Sigmoid colon (tissue), 4 donors: ENCODE results near the gene PSG7.
"Not testable (repeated sequence)": the region's sequence is repeated elsewhere in the genome, so short reads cannot be mapped to it uniquely, and the experiment has no call there.

Experiments used
- EP300 ChIP-seq, 4 donors: sonication (generic); formaldehyde crosslinking; IDR thresholded peaks; one replicate each; pipeline ENCODE4 v1.6.1; 2017; ENCODE audit warnings: antibody characterized with exemption in 4 of 4
- POLR2A ChIP-seq, 2 donors: fragments of 450-650 bp; IDR thresholded peaks; one replicate each; pipeline ENCODE4 v1.6.1; 2016; ENCODE audit warnings: antibody characterized with exemption in 2 of 2, mild to moderate bottlenecking in 2 of 2, moderate library complexity in 2 of 2
- POLR2AphosphoS5 ChIP-seq, 4 donors: sonication (generic); formaldehyde crosslinking; IDR thresholded peaks; one replicate each; pipeline ENCODE4 v1.6.1; 2017; ENCODE audit warnings: antibody characterized with exemption in 4 of 4
- TF ChIP-seq, protein P1 (sequence below), 4 experiments: fragments of 450-650 bp in 3 of 4; fragments of 200-600 bp in 1 of 4; IDR thresholded peaks; one replicate each; pipeline ENCODE4 v1.5.1; 2016 to 2019; ENCODE audit warnings: antibody characterized with exemption in 4 of 4, mild to moderate bottlenecking in 3 of 4, moderate library complexity in 2 of 4

DNA sequence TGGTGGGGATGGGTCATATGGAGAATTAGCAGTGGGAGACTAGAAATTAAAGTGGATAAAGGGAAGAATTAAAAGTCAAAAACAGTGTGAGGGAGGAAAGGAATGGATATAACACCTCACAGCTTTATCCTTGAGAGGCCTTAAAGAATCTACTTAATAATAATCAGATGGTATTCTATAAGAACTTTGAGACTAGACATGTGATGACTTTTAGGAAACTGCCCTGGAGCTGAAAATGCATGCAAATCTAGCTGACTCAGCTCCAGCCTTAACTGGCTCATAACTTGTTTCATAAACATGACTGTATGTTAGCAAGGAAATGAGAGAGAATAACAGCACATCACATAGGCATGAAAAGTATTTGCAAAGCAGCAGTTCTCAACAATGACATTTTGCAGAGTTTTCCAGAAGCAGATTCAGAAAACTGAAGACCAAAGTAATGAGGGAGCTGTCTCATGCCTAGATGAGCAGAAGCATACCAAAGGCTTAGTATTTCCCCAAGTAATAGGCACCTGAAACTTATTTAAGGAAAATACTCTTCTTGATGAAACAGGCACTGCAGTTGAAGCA is 49.0 kb downstream of the PSG7 start:
- TF ChIP-seq, protein P1, sequence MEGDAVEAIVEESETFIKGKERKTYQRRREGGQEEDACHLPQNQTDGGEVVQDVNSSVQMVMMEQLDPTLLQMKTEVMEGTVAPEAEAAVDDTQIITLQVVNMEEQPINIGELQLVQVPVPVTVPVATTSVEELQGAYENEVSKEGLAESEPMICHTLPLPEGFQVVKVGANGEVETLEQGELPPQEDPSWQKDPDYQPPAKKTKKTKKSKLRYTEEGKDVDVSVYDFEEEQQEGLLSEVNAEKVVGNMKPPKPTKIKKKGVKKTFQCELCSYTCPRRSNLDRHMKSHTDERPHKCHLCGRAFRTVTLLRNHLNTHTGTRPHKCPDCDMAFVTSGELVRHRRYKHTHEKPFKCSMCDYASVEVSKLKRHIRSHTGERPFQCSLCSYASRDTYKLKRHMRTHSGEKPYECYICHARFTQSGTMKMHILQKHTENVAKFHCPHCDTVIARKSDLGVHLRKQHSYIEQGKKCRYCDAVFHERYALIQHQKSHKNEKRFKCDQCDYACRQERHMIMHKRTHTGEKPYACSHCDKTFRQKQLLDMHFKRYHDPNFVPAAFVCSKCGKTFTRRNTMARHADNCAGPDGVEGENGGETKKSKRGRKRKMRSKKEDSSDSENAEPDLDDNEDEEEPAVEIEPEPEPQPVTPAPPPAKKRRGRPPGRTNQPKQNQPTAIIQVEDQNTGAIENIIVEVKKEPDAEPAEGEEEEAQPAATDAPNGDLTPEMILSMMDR (IDR thresholded peaks at IDR 0.05), result not testable (repeated sequence)
- TF ChIP-seq POLR2AphosphoS5, POLR2A, EP300 (IDR thresholded peaks at IDR 0.05): not testable (repeated sequence)
